Body of pancreas (tissue), 4 donors: ENCODE data around the gene LARP4B.

Experiments used
- CTCF ChIP-seq, 7 experiments: fragments of 450-650 bp in 4 of 7; fragments of 200-600 bp in 3 of 7; sonication (generic) in 3 of 7; IDR thresholded peaks; one replicate each; pipeline ENCODE4 v1.5.1; 2016 to 2019; ENCODE audit warnings: antibody characterized with exemption in 7 of 7
- POLR2A ChIP-seq, 3 donors: fragments of 450-650 bp; IDR thresholded peaks; one replicate each; pipeline ENCODE4 v1.6.1; 2016; ENCODE audit warnings: antibody characterized with exemption in 3 of 3, mild to moderate bottlenecking in 2 of 3

DNA sequence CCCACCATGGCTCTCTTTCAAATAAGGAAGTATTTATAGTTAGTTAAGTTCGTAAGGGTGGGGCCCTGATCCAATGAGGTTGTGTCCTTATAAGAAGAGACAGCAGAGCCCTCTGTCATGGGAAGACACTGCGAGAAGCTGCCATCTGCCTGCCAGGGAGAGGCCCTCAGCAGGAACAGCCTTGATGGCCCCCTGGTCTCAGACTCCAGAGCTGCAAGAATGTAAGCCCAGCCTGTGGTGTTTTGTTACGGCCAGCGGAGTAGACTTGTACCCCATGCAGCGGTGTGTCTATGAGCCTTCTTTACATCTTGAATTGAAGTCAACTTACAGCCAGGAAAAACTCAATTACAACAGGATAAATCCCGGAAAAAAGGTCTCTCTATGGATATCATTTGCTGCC, 14.3 kb upstream of the LARP4B start:
- TF ChIP-seq CTCF (IDR thresholded peaks at IDR 0.05) (no peak), POLR2A (IDR thresholded peaks at IDR 0.05) (no peak)
